ENCODE results near the gene RAET1E. TPM values are rescaled to one million over a fixed set of nuclear protein-coding genes. Genes with fewer than 3 reads are reported as not detected.
A peak's percentile ranks its signal among the peaks of the same experiment; 100 is the strongest.
"Not testable (repeated sequence)": the region's sequence is repeated elsewhere in the genome, so short reads cannot be mapped to it uniquely, and the experiment has no call there.

RAET1E gene
- 1.4 and 4.1 TPM in 2 replicates for total RNA-seq (2014; rRNA removed; shearing (Covaris generic))

GRCh38 chr6:149897855-149898744, at the start of gene RAET1E:
Gene RAET1E, minus strand, starts transcription at chr6:149898113. Its CDS starts 7,212 bp downstream, at chr6:149890901.
- DNase-seq (ENCODE audit: low read depth) = peak; percentile 38

- not testable (repeated sequence) for DNase-seq (ENCODE audit: low read depth)
These were observed 49.6 kb upstream of the RAET1E start for GRCh38 chr6:149947533-149947932.

- DNase-seq (ENCODE audit: low read depth) = not testable (repeated sequence)
These were observed 48.7 kb upstream of the RAET1E start for GRCh38 chr6:149946631-149947030.

GRCh38 chr6:149945276-149945675, 47.4 kb upstream of the RAET1E start:
- not testable (repeated sequence) for DNase-seq (ENCODE audit: low read depth)

- DNase-seq (ENCODE audit: low read depth) = not testable (repeated sequence)
These were observed 45.4 kb upstream of the RAET1E start for GRCh38 chr6:149943321-149943720.

- DNase-seq (ENCODE audit: low read depth) = no peak
These were observed 44.5 kb upstream of the RAET1E start for GRCh38 chr6:149942461-149942829.

GRCh38 chr6:149941583-149942460, 43.9 kb upstream of the RAET1E start, which contains the start of gene ULBP2:
Gene ULBP2, plus strand, starts transcription at chr6:149942014. Its CDS starts 59 bp downstream, at chr6:149942073.
- DNase-seq (ENCODE audit: low read depth) = peak; percentile 99

GRCh38 chr6:149940672-149940982, 42.7 kb upstream of the RAET1E start:
- no peak for DNase-seq (ENCODE audit: low read depth)

GRCh38 chr6:149939909-149940671, 42.2 kb upstream of the RAET1E start:
- no peak for DNase-seq (ENCODE audit: low read depth)

GRCh38 chr6:149939356-149939648, 41.4 kb upstream of the RAET1E start:
- no peak for DNase-seq (ENCODE audit: low read depth)

GRCh38 chr6:149938571-149939355, 40.9 kb upstream of the RAET1E start:
- DNase-seq (ENCODE audit: low read depth) = peak; percentile 68

GRCh38 chr6:149938013-149938570, 40.2 kb upstream of the RAET1E start:
- not testable (repeated sequence) for DNase-seq (ENCODE audit: low read depth)

- DNase-seq (ENCODE audit: low read depth) = no peak
These were observed 38.8 kb upstream of the RAET1E start for GRCh38 chr6:149936743-149937142.

GRCh38 chr6:149935668-149936067, 37.8 kb upstream of the RAET1E start:
- no peak for DNase-seq (ENCODE audit: low read depth)

- no peak for DNase-seq (ENCODE audit: low read depth)
These were observed 37.3 kb upstream of the RAET1E start for GRCh38 chr6:149935246-149935645.

- DNase-seq (ENCODE audit: low read depth) = peak; percentile 68
These were observed 36.6 kb upstream of the RAET1E start for GRCh38 chr6:149934249-149935156.

GRCh38 chr6:149933461-149933860, 35.5 kb upstream of the RAET1E start:
- no peak for DNase-seq (ENCODE audit: low read depth)

GRCh38 chr6:149933036-149933435, 35.1 kb upstream of the RAET1E start:
- DNase-seq (ENCODE audit: low read depth) = no peak

- DNase-seq (ENCODE audit: low read depth) = no peak
These were observed 33.6 kb upstream of the RAET1E start for GRCh38 chr6:149931501-149931900.

GRCh38 chr6:149929422-149929821, 31.5 kb upstream of the RAET1E start:
- no peak for DNase-seq (ENCODE audit: low read depth)

Data from Daoy (cell line).